SK-N-SH (cell line): Measurements from ENCODE around the gene DRD2. TPM values are rescaled to one million over a fixed set of nuclear protein-coding genes. Genes with fewer than 3 reads are reported as not detected.

Source experiments
- CTCF ChIA-PET: fragments of 300-600, 350-600 bp; formaldehyde crosslinking; extraction: SDS; loops from one replicate; lab custom pipeline; 2021; lab: Yijun Ruan, JAX
- POLR2A ChIA-PET: fragments of 350-600 bp; sonication (Branson Sonifier 250); formaldehyde crosslinking; extraction: SDS; loops from one replicate; lab custom pipeline; 2020; ENCODE audit warnings: antibody characterized with exemption, inconsistent platforms; lab: Yijun Ruan, JAX
- DNase-seq: peaks from one replicate; pipeline ENCODE4 v3.0.0; 2012
- H2AFZ ChIP-seq: fragments of 200-600 bp; sonication (generic); 2 replicates; pipeline ENCODE4 v1.8.1; 2016; ENCODE audit warnings: antibody characterized with exemption, mild to moderate bottlenecking, low read depth
- H3F3A ChIP-seq: fragments of 200-600 bp; sonication (generic); replicated peaks from 2 replicates; pipeline ENCODE3; 2016; ENCODE audit warnings: antibody characterized with exemption, mild to moderate bottlenecking; ENCODE audit not compliant: insufficient read depth
- H3K27ac ChIP-seq, 2 experiments: fragments of 200-500 bp in 1 of 2; fragments of 200-600 bp in 1 of 2; sonication (Bioruptor generic) in 1 of 2; sonication (generic), shearing (Covaris generic) in 1 of 2; 2 replicates each; pipeline versions ENCODE4 v1.5.1 to v1.6.1; 2014 to 2016; ENCODE audit warnings: low read depth in 2 of 2, inconsistent platforms in 1 of 2, low read length in 1 of 2, mild to moderate bottlenecking in 1 of 2, mixed read lengths in 1 of 2
- H3K27me3 ChIP-seq: fragments of 200-600 bp; sonication (generic), shearing (Covaris generic); 2 replicates; pipeline ENCODE4 v1.6.1; 2016; ENCODE audit warnings: mixed run types; ENCODE audit not compliant: insufficient read depth
- H3K36me3 ChIP-seq, 2 experiments: fragments of 200-500 bp in 1 of 2; fragments of 200-600 bp in 1 of 2; sonication (Bioruptor generic) in 1 of 2; sonication (generic) in 1 of 2; replicated peaks in 1 of 2; 2 replicates each; pipeline versions ENCODE3 to v1.5.1; 2014 to 2016; ENCODE audit warnings: low read length in 1 of 2, mild to moderate bottlenecking in 1 of 2; ENCODE audit not compliant: insufficient read depth in 2 of 2, control insufficient read depth in 1 of 2
- H3K4me1 ChIP-seq, 2 experiments: fragments of 200-500 bp in 1 of 2; fragments of 200-600 bp in 1 of 2; sonication (Bioruptor generic) in 1 of 2; sonication (generic), shearing (Covaris generic) in 1 of 2; 2 replicates each; pipeline versions ENCODE4 v1.5.1 to v1.6.1; 2014 to 2016; ENCODE audit warnings: low read depth in 1 of 2, low read length in 1 of 2, mixed run types in 1 of 2; ENCODE audit not compliant: insufficient read depth in 2 of 2, control insufficient read depth in 1 of 2
- H3K4me2 ChIP-seq: fragments of 200-600 bp; sonication (generic), shearing (Covaris generic); 2 replicates; pipeline ENCODE4 v1.6.1; 2017; ENCODE audit warnings: mixed run types
- H3K4me3 ChIP-seq, 2 experiments: fragments of 200-500 bp in 1 of 2; fragments of 200-600 bp in 1 of 2; sonication (Bioruptor generic) in 1 of 2; sonication (generic), shearing (Covaris generic) in 1 of 2; 2 replicates each; pipeline versions ENCODE4 v1.5.1 to v1.8.1; 2014 to 2016; ENCODE audit warnings: low read depth in 2 of 2, inconsistent platforms in 1 of 2, low read length in 1 of 2, mild to moderate bottlenecking in 1 of 2, mixed read lengths in 1 of 2, moderate library complexity in 1 of 2
- H3K79me2 ChIP-seq: fragments of 200-600 bp; sonication (generic); 2 replicates; pipeline ENCODE4 v1.8.1; 2017; ENCODE audit warnings: mild to moderate bottlenecking; ENCODE audit not compliant: insufficient read depth
- H3K9ac ChIP-seq: fragments of 200-600 bp; sonication (generic); 2 replicates; pipeline ENCODE4 v1.6.1; 2017; ENCODE audit warnings: mixed run types
- H3K9me2 ChIP-seq: fragments of 200-600 bp; sonication (generic); 2 replicates; pipeline ENCODE4 v1.6.1; 2017; ENCODE audit warnings: mixed run types
- H3K9me3 ChIP-seq: fragments of 200-600 bp; sonication (generic); 2 replicates; pipeline ENCODE4 v1.6.1; 2017; ENCODE audit warnings: mixed run types, mild to moderate bottlenecking, moderate library complexity
- H4K20me1 ChIP-seq: fragments of 200-600 bp; sonication (generic); 2 replicates; pipeline ENCODE4 v1.6.1; 2017; ENCODE audit warnings: mild to moderate bottlenecking, mixed run types; ENCODE audit not compliant: insufficient read depth
- CTCF ChIP-seq: fragments of 200-600 bp; sonication (generic); IDR thresholded peaks from 2 replicates; pipeline ENCODE4 v1.6.1; 2017; ENCODE audit warnings: antibody characterized with exemption, mild to moderate bottlenecking, moderate library complexity
- EP300 ChIP-seq, 2 experiments: IDR thresholded peaks; 2 replicates each; pipeline versions ENCODE4 v1.4.0 to v1.6.1; 2012; ENCODE audit warnings: borderline replicate concordance in 1 of 2, low read depth in 1 of 2, low read length in 1 of 2
- MEF2A ChIP-seq: IDR thresholded peaks from 2 replicates; pipeline ENCODE4 v1.4.0; 2012; ENCODE audit warnings: low read depth, borderline replicate concordance
- MXI1 ChIP-seq: IDR thresholded peaks from 2 replicates; pipeline ENCODE4 v1.6.1; 2012; ENCODE audit warnings: mild to moderate bottlenecking, low read depth, low read length, improper control_type of control experiment
- NRF1 ChIP-seq: IDR thresholded peaks from 2 replicates; pipeline ENCODE4 v1.6.1; 2012; ENCODE audit warnings: low read depth, mild to moderate bottlenecking, low read length
- RCOR1 ChIP-seq: fragments of 150-350 bp; IDR thresholded peaks from 2 replicates; pipeline ENCODE4 v1.6.1; 2017; ENCODE audit warnings: antibody characterized with exemption, low read length
- SMC3 ChIP-seq: IDR thresholded peaks from 2 replicates; pipeline ENCODE4 v1.6.1; 2012; ENCODE audit warnings: low read depth, low read length, improper control_type of control experiment
- YY1 ChIP-seq: IDR thresholded peaks from 2 replicates; pipeline ENCODE4 v1.4.0; 2012; ENCODE audit warnings: low read depth, mild to moderate bottlenecking
- WGBS: methylation state at CpG from one replicate; pipeline ENCODE4 v1.1.6; 2017; ENCODE audit warnings: low lambda C conversion rate; 5-methylcytosine and 5-hydroxymethylcytosine counted together
- polyA plus RNA-seq, 3 experiments: library from polyadenylated mRNA; depleted of rRNA; stranded (reverse); fragments of >200 nt; gene quantifications; 2 replicates each; pipeline ENCODE4 v1.2.3, GENCODE V29; 2012
- TF ChIP-seq, protein P1 (sequence below): IDR thresholded peaks from 2 replicates; pipeline ENCODE4 v1.4.0; 2012; ENCODE audit warnings: low read depth, borderline replicate concordance

The DRD2 gene
- polyA plus RNA-seq, 1 of the 3 experiments (the other 2 are of a cell fraction): 0.10 TPM

DNA sequence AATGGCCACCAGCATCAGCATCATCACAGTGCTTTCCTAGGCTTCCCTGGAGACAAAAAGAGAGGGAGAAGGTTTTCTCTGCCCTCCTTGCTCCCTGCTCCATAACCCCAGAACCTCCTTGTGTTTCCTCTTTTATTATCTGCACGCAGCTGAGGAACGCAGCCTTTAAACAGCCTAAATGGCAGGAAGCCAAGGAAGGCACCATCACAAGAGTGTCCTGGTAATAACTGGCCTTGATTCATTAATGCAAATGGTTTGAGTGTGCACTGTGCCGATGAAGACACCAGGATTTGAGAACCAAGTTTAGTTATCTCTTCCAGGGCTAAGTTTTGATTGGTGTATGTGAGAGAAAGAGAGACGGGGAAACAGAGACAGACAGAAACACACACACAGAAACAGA lies 29.4 kb upstream of the DRD2 start:
- Histone ChIP-seq H3K9me2 (no peaks in the 10 kb centered on the region), H3K4me1 (peaks cover 6 to 11% of the 10 kb centered on the region in 2 experiments; a peak in 2 of 4 replicates), H4K20me1 (no peaks in the 10 kb centered on the region), H3K9me3 (no peaks in the 10 kb centered on the region), H3K4me2 (no peak overlapping the region), H3K27ac (no peak overlapping the region), H3K9ac (no peak overlapping the region), H3K4me3 (no peak overlapping the region), H3K36me3 (no peaks in the 10 kb centered on the region), H3F3A (no peaks in the 10 kb centered on the region), H3K79me2 (no peaks in the 10 kb centered on the region), H3K27me3 (no peaks in the 10 kb centered on the region), H2AFZ (no peak overlapping the region)
- CTCF ChIA-PET: interaction anchor here (1.6 to 2.9 kb wide), 2 partner anchors 27 to 226 kb away, joined by 5 to 17 read pairs; no protein-coding TSS in a partner anchor
- POLR2A ChIA-PET: no interaction called here
- TF ChIP-seq RCOR1 (0 out of 2 replicates have a peak, but pooled peaks have one; percentile 35), CTCF (no peak)
- WGBS: 55% methylated on average over 4 of the region's 4 CpGs
- DNase-seq: no peak

- no peaks in the 10 kb centered on the region for H4K20me1 ChIP-seq
- POLR2A ChIA-PET: no interaction called here
- CTCF ChIA-PET: no interaction called here
- no peak overlapping the region for H3K27ac ChIP-seq
- WGBS: 36% methylated on average over 3 of the region's 3 CpGs
- TF ChIP-seq EP300 (IDR thresholded peaks at IDR 0.05; ENCODE audit: borderline replicate concordance in 1 of 2, low read depth in 1 of 2, low read length in 1 of 2): no peak
- TF ChIP-seq RCOR1: no peak
- no peak for TF ChIP-seq SMC3
- TF ChIP-seq, protein P1, sequence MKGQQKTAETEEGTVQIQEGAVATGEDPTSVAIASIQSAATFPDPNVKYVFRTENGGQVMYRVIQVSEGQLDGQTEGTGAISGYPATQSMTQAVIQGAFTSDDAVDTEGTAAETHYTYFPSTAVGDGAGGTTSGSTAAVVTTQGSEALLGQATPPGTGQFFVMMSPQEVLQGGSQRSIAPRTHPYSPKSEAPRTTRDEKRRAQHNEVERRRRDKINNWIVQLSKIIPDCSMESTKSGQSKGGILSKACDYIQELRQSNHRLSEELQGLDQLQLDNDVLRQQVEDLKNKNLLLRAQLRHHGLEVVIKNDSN: no peak
- TF ChIP-seq NRF1: no peak
- no peak for TF ChIP-seq YY1
- no peak for TF ChIP-seq MXI1
- no peak for TF ChIP-seq MEF2A
- no peaks in the 10 kb centered on the region for H3K27me3 ChIP-seq
- H3K4me1 ChIP-seq: peaks cover 6 to 11% of the 10 kb centered on the region in 2 experiments; a peak in 2 of 4 replicates
- no peaks in the 10 kb centered on the region for H3K79me2 ChIP-seq
- H3K9me3 ChIP-seq: no peaks in the 10 kb centered on the region
- no peaks in the 10 kb centered on the region for H3K36me3 ChIP-seq
- H3K4me3 ChIP-seq: no peak overlapping the region
- no peaks in the 10 kb centered on the region for H3K9me2 ChIP-seq
- H3K9ac ChIP-seq: no peak overlapping the region
- H3F3A ChIP-seq: no peaks in the 10 kb centered on the region
- DNase-seq: no peak
- H3K4me2 ChIP-seq: no peak overlapping the region
- no peak overlapping the region for H2AFZ ChIP-seq
These were observed 28.9 kb upstream of the DRD2 start for GRCh38 chr11:113504071-113504470.
